Posterior cingulate gyrus (tissue), 11 donors: ENCODE results near the gene COLEC11.

Experiments
- DNase-seq, 10 donors: peaks; one replicate each; pipeline versions ENCODE4 v3.0.0 to v3.0.0-alpha.2; 2020 to 2021; ENCODE audit warnings: mixed read lengths in 3 of 10
- intact Hi-C: fragments of 100-400 bp; cut with DNase I; formaldehyde crosslinking; loops from one replicate; pipeline ENCODE4 v1.15.1; 2023

COLEC11 gene

GRCh38 chr2:3662239-3662638 lies 67.3 kb downstream of the COLEC11 start:
- DNase-seq: no peak
- intact Hi-C loops: no loop called here

- intact Hi-C loops: no loop called here
- DNase-seq: no peak
These were observed 69.2 kb downstream of the COLEC11 start for GRCh38 chr2:3664118-3664517.

- no peak for DNase-seq
- intact Hi-C loops: no loop called here
These were observed 70.0 kb downstream of the COLEC11 start for GRCh38 chr2:3664925-3665324.

- peak in 1 of 10 donors; percentile 48 for DNase-seq
- intact Hi-C loops: no loop called here
These were observed 71.1 kb downstream of the COLEC11 start for GRCh38 chr2:3665886-3666612.

- no peak for DNase-seq
- intact Hi-C loops: no loop called here
These were observed 71.7 kb downstream of the COLEC11 start for GRCh38 chr2:3666613-3666975.

GRCh38 chr2:3667151-3667631 lies 72.3 kb downstream of the COLEC11 start:
- intact Hi-C loops: no loop called here
- no peak for DNase-seq

GRCh38 chr2:3669656-3670055 lies 74.7 kb downstream of the COLEC11 start:
- peak in 1 of 10 donors; percentile 42 for DNase-seq
- intact Hi-C loops: no loop called here

- intact Hi-C loops: no loop called here
- DNase-seq: peak in 1 of 10 donors; percentile 82
These were observed 75.5 kb downstream of the COLEC11 start for GRCh38 chr2:3670376-3670775.

GRCh38 chr2:3670941-3671340 lies 76.0 kb downstream of the COLEC11 start:
- peak in 1 of 10 donors; percentile 39 for DNase-seq
- intact Hi-C loops: no loop called here

- peak in 1 of 10 donors; percentile 78 for DNase-seq
- intact Hi-C loops: no loop called here
These were observed 78.2 kb downstream of the COLEC11 start for GRCh38 chr2:3672861-3673678.

- intact Hi-C loops: no loop called here
These were observed 79.3 kb downstream of the COLEC11 start for GRCh38 chr2:3674066-3674845.

GRCh38 chr2:3675687-3676086 lies 80.8 kb downstream of the COLEC11 start:
- intact Hi-C loops: no loop called here
- DNase-seq: peak in 1 of 10 donors; percentile 11

More at GRCh38 chr2:3674066-3674845, 79.3 kb downstream of the COLEC11 start:
- DNase-seq: peak in 1 of 10 donors; percentile 74

- intact Hi-C loops: no loop called here
- peak in 1 of 10 donors; percentile 32 for DNase-seq
These were observed 82.5 kb downstream of the COLEC11 start for GRCh38 chr2:3677436-3677835.

- DNase-seq: no peak
- intact Hi-C loops: no loop called here
These were observed 83.3 kb downstream of the COLEC11 start for GRCh38 chr2:3678212-3678611.

GRCh38 chr2:3679180-3679579 lies 84.3 kb downstream of the COLEC11 start:
- DNase-seq: no peak
- intact Hi-C loops: no loop called here

- peak in 1 of 10 donors; percentile 33 for DNase-seq
- intact Hi-C loops: no loop called here
These were observed 84.9 kb downstream of the COLEC11 start for GRCh38 chr2:3679616-3680393.

- DNase-seq: peak in 1 of 10 donors; percentile 7
- intact Hi-C loops: no loop called here
These were observed 85.8 kb downstream of the COLEC11 start for GRCh38 chr2:3680548-3681345.

- no peak for DNase-seq
- intact Hi-C loops: no loop called here
These were observed 86.7 kb downstream of the COLEC11 start for GRCh38 chr2:3681625-3682024.

- DNase-seq: no peak
- intact Hi-C loops: no loop called here
These were observed 87.9 kb downstream of the COLEC11 start for GRCh38 chr2:3682811-3683210.
